ENCODE data around the gene FAM199X. TPM values are rescaled to one million over a fixed set of nuclear protein-coding genes. Genes with fewer than 3 reads are reported as not detected.

FAM199X gene
- total RNA-seq, 2 donors from 2014 or later, result 14.1 to 15.0 TPM

- Mint-ChIP-seq H3K4me3 (peak within 1 kb of the TSS; percentile 98), H3K27ac (peak within 1 kb of the TSS; percentile 99), H3K4me1 (peaks cover 9% of the 10 kb centered on the region), H3K27me3 (no peaks in the 10 kb centered on the region), H3K36me3 (ENCODE audit: low read depth) (no peaks in the 10 kb centered on the region)
- ATAC-seq (peak; percentile 85), DNase-seq (peak; percentile 54 to 63 (median 55))
- no peaks in the 10 kb centered on the region for H3K9me3 ChIP-seq (ENCODE audit: control insufficient read depth, low read length, poor library complexity, severe bottlenecking)
Measured at GRCh38 chrX:104156630-104157529, 9.4 kb upstream of the FAM199X start, which contains the start of gene SLC25A53. SLC25A53 (minus strand) TSS chrX:104157009; CDS start chrX:104105257, 51,752 bp downstream.

- peaks cover 25% of the 10 kb centered on the region for H3K4me1 Mint-ChIP-seq
- H3K4me3 Mint-ChIP-seq, result peak overlapping the region; percentile 86
- peaks cover 2% of the 10 kb centered on the region for H3K36me3 Mint-ChIP-seq (ENCODE audit: low read depth)
- H3K9me3 ChIP-seq (ENCODE audit: control insufficient read depth, low read length, poor library complexity, severe bottlenecking), result no peaks in the 10 kb centered on the region
- no peaks in the 10 kb centered on the region for H3K27me3 Mint-ChIP-seq
- no peak for ATAC-seq
- no peak for DNase-seq
- H3K27ac Mint-ChIP-seq, result peak overlapping the region; percentile 9
Measured at GRCh38 chrX:104166735-104167436, 633 bp downstream of the FAM199X start.

GRCh38 chrX:104168127-104168526, 1.9 kb downstream of the FAM199X start:
- H3K27ac Mint-ChIP-seq, result peak overlapping the region; percentile 9
- H3K36me3 Mint-ChIP-seq (ENCODE audit: low read depth), result peaks cover 2% of the 10 kb centered on the region
- DNase-seq, result no peak
- peak overlapping the region; percentile 86 for H3K4me3 Mint-ChIP-seq
- no peaks in the 10 kb centered on the region for H3K9me3 ChIP-seq (ENCODE audit: control insufficient read depth, low read length, poor library complexity, severe bottlenecking)
- no peak for ATAC-seq
- no peaks in the 10 kb centered on the region for H3K27me3 Mint-ChIP-seq
- H3K4me1 Mint-ChIP-seq, result peaks cover 25% of the 10 kb centered on the region

- Mint-ChIP-seq H3K4me3 (no peak overlapping the region), H3K27ac (no peak overlapping the region), H3K27me3 (no peaks in the 10 kb centered on the region), H3K36me3 (ENCODE audit: low read depth) (peaks cover 2% of the 10 kb centered on the region), H3K4me1 (peaks cover 24% of the 10 kb centered on the region)
- no peaks in the 10 kb centered on the region for H3K9me3 ChIP-seq (ENCODE audit: control insufficient read depth, low read length, poor library complexity, severe bottlenecking)
- DNase-seq (no peak), ATAC-seq (no peak)
Measured at GRCh38 chrX:104172121-104172520, 5.9 kb downstream of the FAM199X start.

GRCh38 chrX:104172788-104173187, 6.5 kb downstream of the FAM199X start:
- Mint-ChIP-seq H3K36me3 (ENCODE audit: low read depth) (peaks cover 2% of the 10 kb centered on the region), H3K4me1 (peaks cover 19% of the 10 kb centered on the region), H3K27me3 (no peaks in the 10 kb centered on the region), H3K27ac (no peak overlapping the region), H3K4me3 (no peak overlapping the region)
- no peak for DNase-seq
- no peaks in the 10 kb centered on the region for H3K9me3 ChIP-seq (ENCODE audit: control insufficient read depth, low read length, poor library complexity, severe bottlenecking)
- ATAC-seq, result no peak

GRCh38 chrX:104173841-104174240, 7.6 kb downstream of the FAM199X start:
- DNase-seq, result no peak
- H3K36me3 Mint-ChIP-seq (ENCODE audit: low read depth), result peaks cover 2% of the 10 kb centered on the region
- H3K27me3 Mint-ChIP-seq, result no peaks in the 10 kb centered on the region

GRCh38 chrX:104183685-104184084, 17.4 kb downstream of the FAM199X start:
- H3K27me3 Mint-ChIP-seq, result no peaks in the 10 kb centered on the region
- no peaks in the 10 kb centered on the region for H3K9me3 ChIP-seq (ENCODE audit: control insufficient read depth, low read length, poor library complexity, severe bottlenecking)
- no peak overlapping the region for H3K4me3 Mint-ChIP-seq
- H3K27ac Mint-ChIP-seq, result peak overlapping the region; percentile 63
- peaks cover 10% of the 10 kb centered on the region for H3K4me1 Mint-ChIP-seq
- peaks cover 2% of the 10 kb centered on the region for H3K36me3 Mint-ChIP-seq (ENCODE audit: low read depth)
- ATAC-seq (no peak), DNase-seq (no peak)

More at GRCh38 chrX:104173841-104174240, 7.6 kb downstream of the FAM199X start:
- peaks cover 17% of the 10 kb centered on the region for H3K4me1 Mint-ChIP-seq
- no peak overlapping the region for H3K27ac Mint-ChIP-seq
- no peak overlapping the region for H3K4me3 Mint-ChIP-seq
- H3K9me3 ChIP-seq (ENCODE audit: control insufficient read depth, low read length, poor library complexity, severe bottlenecking), result no peaks in the 10 kb centered on the region
- no peak for ATAC-seq

DNA sequence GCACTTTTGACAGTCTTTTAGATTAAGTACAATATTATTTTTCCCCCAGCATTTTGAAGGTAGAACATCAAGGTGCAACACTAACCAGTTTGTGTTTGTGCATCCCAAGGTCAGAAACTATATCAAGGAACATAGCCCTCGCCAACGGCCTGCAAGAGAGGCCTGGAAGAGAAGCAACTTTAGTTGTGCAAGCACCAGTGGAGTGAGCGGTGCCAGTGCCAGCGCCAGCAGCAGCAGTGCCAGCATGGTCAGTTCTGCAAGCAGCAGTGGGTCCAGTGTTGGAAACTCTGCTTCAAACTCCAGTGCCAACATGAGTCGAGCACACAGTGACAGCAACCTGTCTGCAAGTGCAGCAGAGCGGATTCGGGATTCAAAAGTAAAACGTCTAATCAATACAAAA, 21.7 kb downstream of the FAM199X start:
- H3K4me1 Mint-ChIP-seq, result peaks cover 5% of the 10 kb centered on the region
- no peak overlapping the region for H3K27ac Mint-ChIP-seq
- H3K4me3 Mint-ChIP-seq, result no peak overlapping the region
- H3K27me3 Mint-ChIP-seq, result no peaks in the 10 kb centered on the region
- H3K9me3 ChIP-seq (ENCODE audit: control insufficient read depth, low read length, poor library complexity, severe bottlenecking), result no peaks in the 10 kb centered on the region
- no peak for DNase-seq
- no peak for ATAC-seq
- no peaks in the 10 kb centered on the region for H3K36me3 Mint-ChIP-seq (ENCODE audit: low read depth)

GRCh38 chrX:104189837-104190236, 23.6 kb downstream of the FAM199X start:
- no peaks in the 10 kb centered on the region for H3K9me3 ChIP-seq (ENCODE audit: control insufficient read depth, low read length, poor library complexity, severe bottlenecking)
- H3K4me3 Mint-ChIP-seq, result no peak overlapping the region
- no peak for DNase-seq
- no peak for ATAC-seq
- no peaks in the 10 kb centered on the region for H3K27me3 Mint-ChIP-seq
- H3K4me1 Mint-ChIP-seq, result no peaks in the 10 kb centered on the region
- no peaks in the 10 kb centered on the region for H3K36me3 Mint-ChIP-seq (ENCODE audit: low read depth)
- no peak overlapping the region for H3K27ac Mint-ChIP-seq

- H3K9me3 ChIP-seq (ENCODE audit: control insufficient read depth, low read length, poor library complexity, severe bottlenecking), result no peaks in the 10 kb centered on the region
- Mint-ChIP-seq H3K4me1 (no peaks in the 10 kb centered on the region), H3K36me3 (ENCODE audit: low read depth) (no peaks in the 10 kb centered on the region), H3K27ac (no peak overlapping the region), H3K4me3 (no peak overlapping the region), H3K27me3 (no peaks in the 10 kb centered on the region)
- ATAC-seq (no peak), DNase-seq (no peak)
Measured at GRCh38 chrX:104193485-104193884, 27.2 kb downstream of the FAM199X start.

DNA sequence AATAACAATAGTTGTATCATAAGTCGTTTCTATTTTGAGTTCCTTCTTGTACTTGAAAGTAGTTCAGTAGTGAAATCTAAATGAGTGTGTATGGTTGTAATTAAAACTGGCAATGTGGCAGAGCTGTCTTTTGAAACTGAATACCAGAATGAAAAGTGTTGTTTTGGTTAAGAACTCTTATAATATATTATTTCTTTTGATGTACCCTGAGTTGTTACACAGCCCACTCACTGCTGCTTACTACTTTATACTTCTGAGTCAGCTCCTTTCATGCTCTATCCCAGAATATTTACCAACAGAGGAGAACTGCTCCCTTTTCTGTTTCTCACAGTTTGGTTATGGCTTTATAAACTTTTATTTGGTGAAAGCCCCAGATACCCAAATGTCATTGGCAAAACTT, 28.8 kb downstream of the FAM199X start:
- no peaks in the 10 kb centered on the region for H3K9me3 ChIP-seq (ENCODE audit: control insufficient read depth, low read length, poor library complexity, severe bottlenecking)
- no peak overlapping the region for H3K27ac Mint-ChIP-seq
- no peak overlapping the region for H3K4me3 Mint-ChIP-seq
- H3K4me1 Mint-ChIP-seq, result no peaks in the 10 kb centered on the region
- ATAC-seq (no peak), DNase-seq (no peak)
- no peaks in the 10 kb centered on the region for H3K27me3 Mint-ChIP-seq
- H3K36me3 Mint-ChIP-seq (ENCODE audit: low read depth), result no peaks in the 10 kb centered on the region

GRCh38 chrX:104195489-104196084, 29.3 kb downstream of the FAM199X start:
- no peaks in the 10 kb centered on the region for H3K9me3 ChIP-seq (ENCODE audit: control insufficient read depth, low read length, poor library complexity, severe bottlenecking)
- Mint-ChIP-seq H3K27me3 (no peaks in the 10 kb centered on the region), H3K36me3 (ENCODE audit: low read depth) (no peaks in the 10 kb centered on the region), H3K27ac (no peak overlapping the region), H3K4me3 (no peak overlapping the region), H3K4me1 (no peaks in the 10 kb centered on the region)
- no peak for DNase-seq
- peak; percentile 54 for ATAC-seq

GRCh38 chrX:104205548-104205947, 39.3 kb downstream of the FAM199X start:
- no peak for ATAC-seq
- Mint-ChIP-seq H3K4me1 (no peaks in the 10 kb centered on the region), H3K4me3 (no peak overlapping the region), H3K27me3 (no peaks in the 10 kb centered on the region), H3K36me3 (ENCODE audit: low read depth) (peaks cover 2% of the 10 kb centered on the region), H3K27ac (no peak overlapping the region)
- no peak for DNase-seq
- H3K9me3 ChIP-seq (ENCODE audit: control insufficient read depth, low read length, poor library complexity, severe bottlenecking), result no peaks in the 10 kb centered on the region
